Activated T-cell treated with anti-CD3 and anti-CD28 coated beads, Interleukin-2, amount 50 U/mL, for 4 hours (primary cell): Measurements from ENCODE around the gene PARPBP. TPM values are rescaled to one million over a fixed set of nuclear protein-coding genes. Genes with fewer than 3 reads are reported as not detected.

ENCODE experiments used
- total RNA-seq, 3 donors: library from RNA; stranded (reverse); gene quantifications; one replicate each; pipeline ENCODE4 v1.2.1, GENCODE V29; 2021

Gene PARPBP
- total RNA-seq, 3 donors from 2014 or later, result 6.0 to 8.9 (median 7.8) TPM

Other genes with a start within 250 kb of the PARPBP start
- gene DRAM1, start 242.6 kb upstream of the PARPBP start, total RNA-seq, result 1 to 10 TPM; 1.7 to 3.4 (median 3.1) TPM
- gene WASHC3, start 58.2 kb upstream of the PARPBP start, total RNA-seq, result 10 to 100 TPM; 18.8 to 24.9 (median 22.6) TPM
- 10 to 100 TPM; 46.5 to 64.5 (median 55.6) TPM for gene NUP37, start 69 bp upstream of the PARPBP start, total RNA-seq
- gene PMCH, start 77.7 kb downstream of the PARPBP start, total RNA-seq, result under 1 TPM in 2 of 3 donors, not detected in 1; 0.30 to 0.45 TPM